Calu3 (cell line): ENCODE measurements around the gene GTF2IRD1. TPM values are rescaled to one million over a fixed set of nuclear protein-coding genes. Genes with fewer than 3 reads are reported as not detected.

Experiments used
- BruUV-seq: library from RNA; stranded (reverse); fragments of 400-500 nt; replicated peaks from 2 replicates; lab custom pipeline; 2021; lab: Mats Ljungman, UMichigan
- CTCF ChIA-PET: fragments of 300-600 bp; sonication (Branson Sonifier 250); formaldehyde crosslinking; loops from one replicate; lab custom pipeline; 2022; ENCODE audit warnings: antibody characterized with exemption; lab: Charles Lee
- DNase-seq: peaks from one replicate; pipeline ENCODE4 v3.0.0; 2022
- H3K27ac Mint-ChIP-seq: one replicate; pipeline ENCODE4 v1.8.0; 2022; ENCODE audit warnings: mixed read lengths; ENCODE audit not compliant: unreplicated experiment
- H3K27me3 Mint-ChIP-seq: one replicate; pipeline ENCODE4 v1.8.0; 2022; ENCODE audit warnings: mixed read lengths; ENCODE audit not compliant: unreplicated experiment
- H3K36me3 Mint-ChIP-seq: one replicate; pipeline ENCODE4 v1.8.0; 2022; ENCODE audit warnings: mild to moderate bottlenecking, moderate library complexity, mixed read lengths; ENCODE audit not compliant: insufficient read depth, unreplicated experiment
- H3K4me1 Mint-ChIP-seq: one replicate; pipeline ENCODE4 v1.8.0; 2022; ENCODE audit warnings: mild to moderate bottlenecking, low read depth, mixed read lengths; ENCODE audit not compliant: unreplicated experiment
- H3K4me3 Mint-ChIP-seq: one replicate; pipeline ENCODE4 v1.8.0; 2022; ENCODE audit warnings: mild to moderate bottlenecking, low read depth, moderate library complexity, mixed read lengths; ENCODE audit not compliant: unreplicated experiment
- H3K9me3 Mint-ChIP-seq: one replicate; pipeline ENCODE4 v1.8.0; 2022; ENCODE audit warnings: low read depth, mixed read lengths; ENCODE audit not compliant: unreplicated experiment
- intact Hi-C: fragments of 100-400 bp; cut with micrococcal nuclease; formaldehyde crosslinking; loops from one replicate; pipeline ENCODE4 v1.10.0; 2022; ENCODE audit not compliant: unreplicated experiment
- total RNA-seq: library from RNA; stranded (reverse); gene quantifications from 2 replicates; pipeline ENCODE4 v1.2.3, GENCODE V29; 2022
- TF ChIP-seq, protein P1 (sequence below): fragments of 200-600 bp; IDR thresholded peaks from one replicate; pipeline ENCODE4 v1.8.0; 2022; ENCODE audit warnings: antibody characterized with exemption; ENCODE audit not compliant: unreplicated experiment

The GTF2IRD1 gene
- total RNA-seq, 1 experiment from 2014 or later, result 29.2 TPM

- H3K9me3 Mint-ChIP-seq, result no peaks in the 10 kb centered on the region
- CTCF ChIA-PET, result interaction anchor here (1.2 kb wide), 1 partner anchor 14 kb away, joined by 6 read pairs; no protein-coding TSS in a partner anchor
- peak overlapping the region; percentile 58 for H3K27ac Mint-ChIP-seq
- H3K36me3 Mint-ChIP-seq, result peaks cover 28% of the 10 kb centered on the region
- H3K4me3 Mint-ChIP-seq, result peak overlapping the region; percentile 29
- no TSS peak for BruUV-seq
- no peaks in the 10 kb centered on the region for H3K27me3 Mint-ChIP-seq
- intact Hi-C loops, result no loop called here
- peak; percentile 41 for DNase-seq
- peaks cover 50% of the 10 kb centered on the region for H3K4me1 Mint-ChIP-seq
- TF ChIP-seq, protein P1, sequence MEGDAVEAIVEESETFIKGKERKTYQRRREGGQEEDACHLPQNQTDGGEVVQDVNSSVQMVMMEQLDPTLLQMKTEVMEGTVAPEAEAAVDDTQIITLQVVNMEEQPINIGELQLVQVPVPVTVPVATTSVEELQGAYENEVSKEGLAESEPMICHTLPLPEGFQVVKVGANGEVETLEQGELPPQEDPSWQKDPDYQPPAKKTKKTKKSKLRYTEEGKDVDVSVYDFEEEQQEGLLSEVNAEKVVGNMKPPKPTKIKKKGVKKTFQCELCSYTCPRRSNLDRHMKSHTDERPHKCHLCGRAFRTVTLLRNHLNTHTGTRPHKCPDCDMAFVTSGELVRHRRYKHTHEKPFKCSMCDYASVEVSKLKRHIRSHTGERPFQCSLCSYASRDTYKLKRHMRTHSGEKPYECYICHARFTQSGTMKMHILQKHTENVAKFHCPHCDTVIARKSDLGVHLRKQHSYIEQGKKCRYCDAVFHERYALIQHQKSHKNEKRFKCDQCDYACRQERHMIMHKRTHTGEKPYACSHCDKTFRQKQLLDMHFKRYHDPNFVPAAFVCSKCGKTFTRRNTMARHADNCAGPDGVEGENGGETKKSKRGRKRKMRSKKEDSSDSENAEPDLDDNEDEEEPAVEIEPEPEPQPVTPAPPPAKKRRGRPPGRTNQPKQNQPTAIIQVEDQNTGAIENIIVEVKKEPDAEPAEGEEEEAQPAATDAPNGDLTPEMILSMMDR, result no peak
Measured at GRCh38 chr7:74479066-74479781, 25.5 kb downstream of the GTF2IRD1 start.

DNA sequence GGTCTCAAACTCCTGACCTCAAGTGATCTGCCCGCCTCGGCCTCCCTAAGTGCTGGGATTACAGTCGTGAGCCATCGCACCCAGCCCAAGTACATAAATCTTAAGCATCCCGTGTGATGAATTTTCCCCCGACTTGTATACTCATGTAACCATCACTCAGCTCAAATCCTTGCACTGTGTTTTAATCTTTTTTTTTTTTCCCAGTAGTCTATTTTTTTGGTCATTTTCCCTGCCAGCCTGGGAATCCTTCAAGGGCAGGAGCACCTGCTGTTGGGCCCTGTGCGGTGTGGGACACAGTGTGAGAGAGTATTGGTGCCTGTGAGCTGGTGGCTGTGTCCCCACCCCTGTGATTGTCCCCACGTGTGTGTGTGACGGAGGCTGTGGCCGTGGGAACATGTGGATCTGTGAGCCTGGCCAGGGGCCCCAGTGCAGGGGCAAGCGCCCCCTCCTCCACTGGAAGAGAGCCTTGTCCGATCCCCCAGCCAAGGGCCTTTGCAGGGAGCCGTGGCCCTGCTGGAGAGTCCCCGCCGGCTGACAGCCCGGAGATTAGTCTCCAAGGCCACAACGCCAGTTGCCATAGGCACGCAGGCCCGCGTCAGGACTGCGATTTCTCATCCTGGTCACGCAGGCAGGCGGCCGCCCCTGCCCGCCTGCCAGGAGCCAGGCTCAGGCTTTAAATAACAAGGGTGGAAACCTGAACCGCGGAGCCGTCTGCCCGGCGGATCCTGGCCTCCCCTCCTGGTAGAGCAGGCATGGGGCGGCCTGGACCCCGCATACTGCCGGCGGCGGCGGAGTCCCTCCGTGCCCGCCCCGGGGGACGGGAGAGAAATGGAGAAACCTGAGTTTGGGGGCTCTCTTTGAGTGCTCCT lies 26.5 kb downstream of the GTF2IRD1 start:
- Mint-ChIP-seq H3K9me3 (no peaks in the 10 kb centered on the region), H3K36me3 (peaks cover 24% of the 10 kb centered on the region), H3K27ac (peak overlapping the region; percentile 58), H3K4me1 (peaks cover 46% of the 10 kb centered on the region), H3K27me3 (no peaks in the 10 kb centered on the region), H3K4me3 (peak overlapping the region; percentile 29)
- intact Hi-C loops, result no loop called here
- TF ChIP-seq, protein P1, result no peak
- BruUV-seq, result no TSS peak
- no peak for DNase-seq
- CTCF ChIA-PET, result interaction anchor here (0.7 kb wide), 1 partner anchor 583 kb away, joined by 3 read pairs; no protein-coding TSS in a partner anchor

DNA sequence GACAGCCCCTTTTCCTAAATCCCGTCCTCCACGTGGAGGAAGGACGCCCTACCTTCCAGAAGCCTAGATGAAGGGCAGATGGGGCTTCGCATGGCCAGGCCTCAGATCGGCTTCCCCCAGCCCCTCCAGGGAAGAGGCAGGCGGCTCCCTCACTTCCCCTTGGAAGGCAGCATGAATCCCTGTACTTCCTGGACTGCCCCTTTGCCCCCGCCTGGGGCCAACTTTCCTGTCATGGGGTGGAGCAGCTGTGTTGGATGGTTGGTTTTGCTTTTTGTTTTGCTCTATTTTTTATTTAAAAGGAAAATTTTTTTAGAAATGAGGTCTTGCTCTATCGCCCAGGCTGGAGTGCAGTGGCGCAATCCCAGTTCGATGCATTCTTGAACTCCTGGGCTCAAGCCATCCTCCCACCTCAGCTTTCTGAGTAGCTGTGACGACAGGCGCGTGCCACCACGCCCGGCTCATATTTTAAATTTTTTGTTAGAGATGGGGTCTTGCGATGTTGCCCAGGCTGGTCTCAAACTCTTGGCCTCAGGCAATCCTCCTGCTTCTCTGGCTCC lies 27.2 kb downstream of the GTF2IRD1 start:
- Mint-ChIP-seq H3K27ac (no peak overlapping the region), H3K27me3 (no peaks in the 10 kb centered on the region), H3K36me3 (peaks cover 20% of the 10 kb centered on the region), H3K9me3 (no peaks in the 10 kb centered on the region), H3K4me3 (no peak overlapping the region), H3K4me1 (peaks cover 39% of the 10 kb centered on the region)
- CTCF ChIA-PET, result interaction anchor here (0.6 kb wide), 1 partner anchor 10 kb away, joined by 3 read pairs; no protein-coding TSS in a partner anchor
- intact Hi-C loops, result no loop called here
- no TSS peak for BruUV-seq
- DNase-seq, result no peak
- TF ChIP-seq, protein P1, result no peak

GRCh38 chr7:74481458-74482196 lies 27.9 kb downstream of the GTF2IRD1 start:
- Mint-ChIP-seq H3K4me3 (no peak overlapping the region), H3K9me3 (no peaks in the 10 kb centered on the region), H3K4me1 (peaks cover 32% of the 10 kb centered on the region), H3K27ac (no peak overlapping the region), H3K27me3 (no peaks in the 10 kb centered on the region), H3K36me3 (peaks cover 15% of the 10 kb centered on the region)
- CTCF ChIA-PET, result interaction anchor here (0.6 kb wide), 1 partner anchor 9 kb away, joined by 3 read pairs; no protein-coding TSS in a partner anchor
- DNase-seq, result no peak
- no TSS peak for BruUV-seq
- intact Hi-C loops, result no loop called here
- TF ChIP-seq, protein P1, result no peak
